Activated effector memory CD4-positive, alpha-beta T cell treated with anti-CD3 and anti-CD28 coated beads, Interleukin-2, amount 50 U/mL, for 16 hours (primary cell): ENCODE measurements around the gene OSBPL3.

Experiments used
- DNase-seq: peaks from one replicate; pipeline ENCODE4 v3.0.0-alpha.2; 2020

The OSBPL3 gene

DNA sequence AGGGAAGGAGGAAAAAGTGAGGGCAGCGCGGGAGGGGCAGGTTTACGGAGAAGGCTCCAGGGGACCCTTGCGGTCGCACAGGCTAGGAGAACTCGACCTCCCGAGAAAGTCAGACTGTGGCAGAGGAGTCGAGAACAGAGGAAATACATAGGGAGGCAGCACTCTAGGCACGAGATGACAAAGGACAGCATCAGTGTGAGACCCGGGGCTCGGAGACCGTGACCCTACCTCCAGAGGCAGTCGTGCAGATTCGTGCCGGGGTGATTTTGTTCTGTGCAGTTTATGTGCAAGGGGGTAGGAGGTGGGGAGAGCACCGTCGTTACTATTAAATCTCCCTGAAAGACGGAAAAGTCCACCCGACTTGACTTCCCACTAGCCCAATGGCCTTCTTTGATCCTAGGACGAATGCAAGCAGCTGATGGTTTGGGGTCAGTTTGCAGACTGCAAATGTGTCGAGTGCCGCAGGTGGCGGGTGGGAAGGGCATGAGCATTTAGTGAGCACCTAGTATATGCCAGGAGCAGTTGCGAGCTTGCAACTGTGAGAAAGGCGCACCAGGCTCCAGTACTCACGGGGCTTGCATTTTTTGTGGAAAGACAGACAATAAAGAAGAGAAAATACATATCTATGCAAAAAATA is 674 bp upstream of the OSBPL3 start:
- DNase-seq: peak; percentile 77

DNA sequence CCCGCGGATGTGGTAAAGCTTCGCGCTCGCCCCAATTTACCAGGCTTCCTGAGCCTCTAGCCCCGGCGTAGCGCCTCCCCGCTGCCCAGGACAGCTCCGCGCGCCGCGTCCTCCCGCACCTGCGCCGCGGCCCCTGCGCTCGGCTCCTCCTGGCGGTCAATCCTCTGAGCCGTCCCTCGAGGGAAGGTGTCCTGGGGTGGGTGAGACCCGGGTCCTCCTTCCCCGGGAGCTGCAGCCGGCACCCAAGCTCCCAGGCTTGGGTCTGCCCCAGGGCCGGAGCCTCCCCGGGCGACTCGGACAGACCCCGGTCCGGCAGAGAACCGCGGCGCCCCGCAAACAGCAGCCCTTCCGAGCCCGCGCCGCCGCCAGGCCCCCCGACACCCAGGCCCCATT is 512 bp downstream of the OSBPL3 start:
- DNase-seq: peak; percentile 92

DNA sequence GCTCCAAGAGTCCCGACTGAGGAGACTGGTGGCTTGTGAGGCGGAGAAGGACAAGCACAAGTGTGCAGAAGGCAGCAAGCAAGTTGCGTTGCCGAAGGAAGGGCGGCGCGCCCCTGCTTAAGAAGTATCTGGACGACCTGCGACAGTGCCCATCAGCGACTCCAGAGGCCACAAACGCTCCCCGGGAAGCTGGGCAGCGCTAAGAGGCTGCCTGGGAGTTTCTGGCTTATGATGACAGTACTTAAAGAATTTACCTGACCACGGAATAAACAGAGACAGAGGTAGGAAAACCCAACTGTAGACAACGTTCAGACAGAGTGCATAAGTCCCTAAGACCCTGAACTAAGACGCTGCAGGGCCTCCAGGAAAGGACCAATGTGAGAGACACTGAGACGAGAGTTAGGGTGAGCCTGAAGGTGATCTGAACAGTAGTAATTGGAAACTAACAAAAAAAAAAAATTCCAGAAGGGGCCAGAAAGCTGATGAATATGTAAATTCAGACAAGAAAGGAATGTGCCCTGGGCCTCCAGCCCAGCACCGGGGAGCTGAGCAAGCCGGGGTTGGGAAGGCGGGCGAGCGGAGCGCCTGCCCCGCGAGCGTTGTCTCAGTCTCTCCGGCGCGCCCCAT is 1.0 kb downstream of the OSBPL3 start:
- peak; percentile 65 for DNase-seq

DNA sequence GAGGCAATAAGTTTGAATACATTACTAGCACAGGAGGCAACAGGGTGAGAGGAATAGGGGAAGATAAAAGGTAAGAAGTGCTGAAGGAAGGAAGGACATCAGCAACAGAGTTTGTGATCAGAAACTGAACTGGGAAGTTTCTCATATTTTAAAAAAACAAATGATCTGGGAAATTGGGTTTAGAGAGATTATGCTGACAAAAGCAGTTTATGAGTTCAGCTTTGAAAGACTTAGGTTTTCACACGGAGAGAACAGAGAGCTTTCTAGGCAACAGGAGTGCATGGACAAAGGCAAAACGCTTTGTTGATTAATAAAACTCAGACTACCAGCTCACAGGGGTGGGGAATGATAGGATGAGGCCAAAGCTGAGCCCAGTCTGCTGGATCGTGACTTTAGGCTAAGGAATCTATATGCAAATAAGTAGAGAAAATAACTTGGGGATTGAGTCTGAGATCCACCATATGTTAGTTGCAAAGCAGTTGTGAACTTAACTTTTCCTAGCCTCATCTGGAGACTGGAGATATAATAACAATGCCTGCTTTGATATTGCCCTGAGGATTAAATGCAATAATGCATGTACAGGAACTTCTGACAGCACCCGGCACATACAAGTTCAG is 4.2 kb downstream of the OSBPL3 start:
- DNase-seq: no peak

GRCh38 chr7:24975172-24975571 is 4.8 kb downstream of the OSBPL3 start:
- DNase-seq: no peak

DNA sequence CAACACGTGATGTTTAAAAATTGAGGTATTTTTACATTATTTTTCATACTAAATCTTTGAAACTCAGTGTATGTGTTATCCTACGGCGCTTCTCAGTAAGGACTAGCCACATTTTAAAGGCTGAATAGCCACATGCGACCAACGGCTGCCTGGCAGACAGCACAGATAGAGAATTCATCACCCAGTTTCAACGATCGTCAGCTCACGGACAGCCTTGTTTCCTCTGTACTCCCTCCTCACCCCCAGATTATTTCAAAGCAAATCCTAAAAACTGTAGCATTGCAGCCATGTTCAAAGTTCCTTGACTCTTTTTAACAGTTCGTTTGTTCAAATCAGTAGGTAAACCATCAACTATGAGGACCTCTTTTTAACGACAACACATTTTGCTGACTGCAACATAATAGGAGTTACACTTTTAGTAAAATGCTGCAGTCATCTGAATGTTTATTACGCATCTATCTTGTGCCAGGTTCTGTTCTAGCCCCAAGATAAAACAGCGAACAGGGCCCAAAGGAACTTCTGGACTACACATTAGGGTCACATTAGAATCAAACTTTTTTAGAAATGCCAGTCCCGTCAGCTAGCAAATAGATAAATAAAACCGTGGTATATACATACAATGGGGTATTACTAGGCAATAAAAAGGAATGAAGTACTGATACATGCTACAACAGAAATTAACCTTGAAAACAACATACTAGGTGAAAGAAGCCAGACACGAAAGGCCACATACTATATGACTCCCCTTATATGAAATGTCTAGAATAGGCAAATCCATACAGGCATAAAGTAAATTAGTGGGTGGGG is 5.7 kb downstream of the OSBPL3 start:
- DNase-seq: no peak

- no peak for DNase-seq
Measured at GRCh38 chr7:24972991-24973390, 7.0 kb downstream of the OSBPL3 start.

DNA sequence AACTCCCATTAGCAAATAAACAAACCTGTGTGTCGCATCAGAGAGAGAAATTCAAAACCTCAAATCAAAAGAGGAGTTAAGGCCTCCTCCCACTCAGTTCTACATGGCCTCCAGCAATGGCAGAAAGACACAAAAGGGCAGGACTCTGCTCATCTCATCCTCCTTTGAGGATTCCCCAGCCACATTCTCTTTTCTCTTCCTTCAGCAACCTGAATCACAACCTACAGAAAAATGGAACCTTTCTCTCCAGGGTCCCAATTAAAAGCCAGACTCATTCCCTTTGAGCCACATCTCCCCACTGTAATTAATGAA is 7.9 kb downstream of the OSBPL3 start:
- DNase-seq: no peak

- DNase-seq: no peak
Measured at GRCh38 chr7:24971333-24972165, 8.4 kb downstream of the OSBPL3 start.

DNA sequence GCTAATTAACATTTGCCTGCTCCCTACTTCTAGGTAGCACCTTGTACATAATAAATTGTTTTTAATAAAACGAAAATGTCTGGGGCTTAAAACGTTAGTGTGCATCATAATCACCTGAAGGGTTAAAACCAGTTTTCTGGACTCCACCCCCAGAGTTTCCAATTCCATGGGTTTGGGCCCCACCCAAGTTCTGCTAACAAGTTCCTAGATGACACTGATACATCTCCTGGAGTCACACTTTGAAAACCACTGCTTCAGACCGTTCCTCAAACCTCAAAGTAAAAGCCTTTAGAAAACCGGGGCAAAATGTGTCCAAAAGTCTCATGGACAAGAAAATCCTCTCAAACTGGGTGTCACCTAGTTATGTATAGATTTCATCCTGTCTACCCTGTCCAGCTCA is 9.3 kb downstream of the OSBPL3 start:
- DNase-seq: no peak

GRCh38 chr7:24968165-24968564 is 11.8 kb downstream of the OSBPL3 start:
- no peak for DNase-seq

- DNase-seq: no peak
Measured at GRCh38 chr7:24967696-24968095, 12.3 kb downstream of the OSBPL3 start.

DNA sequence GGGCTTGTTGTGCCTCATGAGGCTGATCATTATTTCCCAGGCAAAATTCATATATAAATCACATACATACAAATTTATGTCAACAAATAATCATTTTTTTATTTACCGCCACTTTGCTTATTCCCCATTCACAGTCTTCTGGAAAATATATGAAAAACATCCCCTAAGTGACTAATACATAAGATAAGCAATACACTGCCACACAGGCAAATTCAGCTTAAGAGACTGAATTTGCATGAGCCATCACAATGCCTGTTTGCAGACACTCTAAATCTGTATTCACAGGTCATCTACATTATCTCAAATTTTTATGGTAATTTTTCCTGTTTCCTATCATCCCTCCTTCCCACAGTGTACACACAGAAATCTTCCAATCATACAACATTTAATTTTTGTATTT is 13.2 kb downstream of the OSBPL3 start:
- no peak for DNase-seq

DNA sequence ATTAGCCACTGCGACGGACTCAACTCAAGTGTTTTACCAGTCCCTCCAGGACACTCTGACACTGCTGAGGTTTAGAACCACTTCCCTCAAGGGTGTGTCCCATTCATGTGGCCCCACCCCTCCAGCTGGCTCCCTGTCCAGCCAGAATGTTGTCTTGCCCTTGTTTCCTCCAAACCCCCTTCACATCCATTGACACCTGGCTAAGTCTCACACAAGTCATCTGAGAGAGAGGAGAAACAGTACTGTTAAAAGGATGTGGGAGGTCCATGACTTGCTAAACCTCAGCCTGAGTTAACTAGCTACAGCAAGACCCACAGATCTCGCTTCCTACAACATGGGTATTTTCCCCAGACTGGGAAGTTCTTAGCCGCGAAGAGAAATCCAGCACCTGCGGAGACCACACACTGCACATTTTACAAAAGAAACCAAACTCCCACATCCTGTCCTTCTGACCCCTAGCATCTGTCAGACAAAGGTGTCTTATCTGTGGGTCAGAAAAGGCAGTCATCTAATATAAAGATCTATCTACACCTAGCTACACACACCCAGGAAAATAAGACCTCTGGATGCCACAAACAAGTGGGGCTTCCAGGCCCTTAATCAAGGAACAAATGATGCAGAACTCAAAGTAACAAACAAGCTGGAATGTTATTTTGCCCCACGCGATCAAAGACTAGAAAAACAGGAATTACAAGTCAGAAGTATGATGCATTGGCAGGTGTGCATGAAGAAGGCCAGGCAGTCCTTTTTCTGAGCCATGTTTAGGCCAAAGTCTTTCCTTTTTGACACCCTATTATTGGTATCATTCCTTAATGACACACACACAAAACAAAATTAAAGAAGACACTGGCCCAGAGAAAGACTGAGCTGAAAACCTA is 13.9 kb downstream of the OSBPL3 start:
- peak; percentile 72 for DNase-seq

DNA sequence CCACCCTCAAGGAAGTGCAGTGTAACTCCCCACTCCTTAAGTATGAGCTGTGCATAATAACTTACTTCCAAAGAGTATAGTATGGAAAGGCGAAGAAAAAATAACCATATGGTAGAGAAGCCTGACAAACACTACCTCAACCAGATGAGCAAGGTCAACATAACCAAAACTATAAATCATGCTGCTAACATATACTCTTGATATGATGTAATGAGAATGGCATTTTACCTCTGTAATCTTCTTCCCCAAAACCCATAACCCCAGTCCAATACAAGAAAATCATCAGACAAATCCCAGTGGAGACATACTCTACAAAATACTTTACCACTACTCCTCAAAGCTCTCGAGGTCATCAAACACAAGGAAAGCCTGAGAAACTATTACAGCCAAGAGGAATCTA is 15.8 kb downstream of the OSBPL3 start:
- DNase-seq: no peak

DNA sequence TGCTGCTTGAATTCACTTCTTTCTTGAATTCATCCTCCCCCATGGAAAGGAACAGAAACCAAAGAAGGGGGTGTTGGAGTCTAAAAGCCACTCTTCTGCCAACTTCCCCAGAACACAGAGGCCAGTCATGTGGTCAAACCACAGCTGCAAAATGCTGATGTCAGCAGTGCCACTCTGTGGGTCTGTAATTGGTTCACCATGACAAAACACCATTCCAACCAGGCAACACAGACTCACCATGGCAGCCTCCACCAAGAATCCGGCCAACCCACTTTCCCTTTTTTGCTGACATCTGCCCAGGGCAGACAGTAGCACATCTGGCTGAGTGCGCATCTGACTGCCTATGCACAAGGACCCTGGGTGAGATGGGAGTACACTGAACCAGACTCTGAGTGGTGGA is 16.8 kb downstream of the OSBPL3 start:
- no peak for DNase-seq

GRCh38 chr7:24962418-24962962 is 17.5 kb downstream of the OSBPL3 start:
- no peak for DNase-seq

DNA sequence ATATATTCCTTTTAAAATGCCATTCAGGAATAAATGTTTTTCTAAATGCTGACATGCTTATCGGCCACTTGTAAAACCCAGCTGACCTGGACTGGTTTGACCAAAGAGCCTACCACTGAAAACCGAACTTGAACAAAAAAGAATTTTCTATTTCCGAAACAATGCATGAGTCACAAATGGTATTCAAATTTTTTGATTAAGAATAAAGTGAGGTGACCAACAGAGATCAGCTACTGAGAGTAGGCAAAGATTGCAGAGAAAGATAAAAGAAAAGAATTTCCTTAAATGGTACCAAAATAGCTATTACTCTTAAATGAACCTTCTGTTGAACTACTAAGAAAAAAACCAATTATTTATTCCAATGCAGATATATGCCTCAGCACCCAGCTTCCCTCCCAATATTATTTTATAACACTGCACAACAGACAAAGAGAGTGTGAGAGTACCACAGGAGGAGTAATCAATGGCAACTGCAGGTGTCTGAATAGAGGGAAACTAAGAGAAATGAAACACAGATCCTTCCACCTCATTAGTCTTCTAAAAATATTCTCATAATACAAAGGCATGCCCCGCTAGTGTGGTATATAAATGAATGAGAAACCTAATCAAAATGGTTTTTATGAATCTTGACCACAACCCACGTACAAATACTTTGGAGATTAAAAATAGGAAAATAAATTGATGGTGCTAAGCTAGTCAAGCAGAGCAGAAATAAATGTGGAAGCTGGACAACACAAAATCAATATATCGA is 20.1 kb downstream of the OSBPL3 start:
- DNase-seq: no peak

- DNase-seq: no peak
Measured at GRCh38 chr7:24958399-24958798, 21.6 kb downstream of the OSBPL3 start.

DNA sequence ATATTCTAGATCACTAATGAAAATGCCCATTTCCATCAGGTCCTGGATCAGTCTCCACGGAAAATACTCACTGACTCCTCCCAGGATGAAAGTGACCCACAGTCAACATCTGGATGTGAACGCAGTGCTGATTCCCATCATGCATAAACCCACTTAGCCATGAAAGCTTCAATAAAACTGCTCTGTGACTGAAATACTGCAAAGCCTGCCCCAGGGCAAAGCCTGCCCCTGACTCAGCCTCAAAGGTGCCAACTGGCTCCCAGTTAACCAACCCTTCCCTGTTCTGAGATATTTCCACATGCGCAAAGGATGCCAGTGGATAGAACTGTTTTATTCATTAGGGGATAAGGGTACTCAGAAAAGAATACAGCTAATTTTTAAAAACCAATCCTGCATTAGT is 24.0 kb downstream of the OSBPL3 start:
- no peak for DNase-seq

- no peak for DNase-seq
Measured at GRCh38 chr7:24955313-24955712, 24.7 kb downstream of the OSBPL3 start.
